ENCODE data around the gene PELI2.

DNA sequence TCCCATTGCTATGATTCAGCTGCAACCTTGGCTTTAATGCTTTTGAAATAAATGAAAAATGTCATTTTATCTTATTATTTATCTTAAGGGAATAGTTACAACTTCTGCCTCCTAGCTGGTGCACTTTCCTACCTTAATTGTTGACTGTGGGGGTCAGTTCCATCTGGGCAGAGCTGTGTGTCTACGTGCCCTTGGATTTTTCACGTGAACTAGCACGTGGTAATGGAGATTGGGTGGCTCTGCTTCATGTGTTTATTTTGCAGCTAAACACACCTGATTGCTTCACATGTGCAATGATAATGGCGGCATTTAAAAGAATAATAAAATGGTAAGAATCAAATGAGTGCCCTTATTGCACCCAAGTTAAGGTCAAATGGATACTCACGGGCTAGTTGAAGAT lies 10.6 kb upstream of the PELI2 start:
- TF ChIP-seq, protein P1, sequence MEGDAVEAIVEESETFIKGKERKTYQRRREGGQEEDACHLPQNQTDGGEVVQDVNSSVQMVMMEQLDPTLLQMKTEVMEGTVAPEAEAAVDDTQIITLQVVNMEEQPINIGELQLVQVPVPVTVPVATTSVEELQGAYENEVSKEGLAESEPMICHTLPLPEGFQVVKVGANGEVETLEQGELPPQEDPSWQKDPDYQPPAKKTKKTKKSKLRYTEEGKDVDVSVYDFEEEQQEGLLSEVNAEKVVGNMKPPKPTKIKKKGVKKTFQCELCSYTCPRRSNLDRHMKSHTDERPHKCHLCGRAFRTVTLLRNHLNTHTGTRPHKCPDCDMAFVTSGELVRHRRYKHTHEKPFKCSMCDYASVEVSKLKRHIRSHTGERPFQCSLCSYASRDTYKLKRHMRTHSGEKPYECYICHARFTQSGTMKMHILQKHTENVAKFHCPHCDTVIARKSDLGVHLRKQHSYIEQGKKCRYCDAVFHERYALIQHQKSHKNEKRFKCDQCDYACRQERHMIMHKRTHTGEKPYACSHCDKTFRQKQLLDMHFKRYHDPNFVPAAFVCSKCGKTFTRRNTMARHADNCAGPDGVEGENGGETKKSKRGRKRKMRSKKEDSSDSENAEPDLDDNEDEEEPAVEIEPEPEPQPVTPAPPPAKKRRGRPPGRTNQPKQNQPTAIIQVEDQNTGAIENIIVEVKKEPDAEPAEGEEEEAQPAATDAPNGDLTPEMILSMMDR (conservative IDR thresholded peaks at IDR 0.05 in 1 of 2, IDR thresholded peaks at IDR 0.05 in 1 of 2; ENCODE audit: low read depth in 1 of 2, low read length in 2 of 2), result no peak
- TF ChIP-seq EZH2 (IDR thresholded peaks at IDR 0.05; ENCODE audit: low read length, missing control alignments), result no peak
